Measurements from ENCODE around the gene PIGK. TPM values are rescaled to one million over a fixed set of nuclear protein-coding genes. Genes with fewer than 3 reads are reported as not detected.

The PIGK gene
- total and polyA plus RNA-seq, 2 donors (not counting 3 experiments of a cell fraction or from before 2014, with no cell fraction given) = 12.3 to 32.3 TPM

DNA sequence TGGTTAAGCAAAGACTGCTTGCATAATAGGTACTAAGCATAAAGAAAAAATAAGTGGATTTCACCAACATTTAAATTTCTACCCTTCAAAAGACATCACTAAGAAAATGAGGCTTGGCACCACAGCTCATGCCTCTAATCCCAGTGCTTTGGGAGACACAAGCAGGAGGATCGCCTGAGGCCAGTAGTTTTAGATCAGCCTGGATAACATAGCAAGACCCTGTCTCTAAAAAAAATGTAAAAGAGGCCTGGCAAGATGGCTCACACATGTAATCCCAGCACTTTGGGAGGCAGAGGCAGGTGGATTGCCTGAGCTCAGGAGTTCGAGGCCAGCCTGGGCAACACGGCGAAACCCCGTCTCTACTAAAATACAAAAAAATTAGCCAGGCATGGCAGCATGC is 73.0 kb downstream of the PIGK start:
- no peak for FAIRE-seq
- Histone ChIP-seq H3K9me3 (replicated peaks; ENCODE audit: control insufficient read depth, insufficient read depth, low read length) (no peaks in the 10 kb centered on the region), H4K20me1 (replicated peaks; ENCODE audit: control insufficient read depth, extremely low read depth, insufficient read depth, low read length) (no peaks in the 10 kb centered on the region), H3K9ac (replicated peaks; ENCODE audit: extremely low read depth, insufficient read depth, low read length) (no peak overlapping the region), H3K4me2 (ENCODE audit: insufficient read depth, low read length) (no peak overlapping the region), H2AFZ (ENCODE audit: low read depth, low read length) (no peak overlapping the region), H3K4me1 (ENCODE audit: control insufficient read depth, extremely low read depth, insufficient read depth, low read length) (no peaks in the 10 kb centered on the region), H3K79me2 (ENCODE audit: control insufficient read depth, insufficient read depth, low read length) (no peaks in the 10 kb centered on the region), H3K4me3 (replicated peaks in 1 of 3; ENCODE audit: insufficient read depth in 1 of 3, low read depth in 1 of 3, low read length in 3 of 3) (no peak overlapping the region), H3K36me3 (ENCODE audit: control insufficient read depth in 2 of 2, extremely low read depth in 1 of 2, insufficient read depth in 2 of 2, low read length in 2 of 2) (no peaks in the 10 kb centered on the region), H3K27me3 (ENCODE audit: control insufficient read depth in 2 of 2, insufficient read depth in 2 of 2, low read length in 2 of 2) (no peaks in the 10 kb centered on the region), H3K27ac (ENCODE audit: insufficient read depth, low read depth, low read length) (no peak overlapping the region), H3K9me1 (replicated peaks; ENCODE audit: control insufficient read depth, extremely low read depth, insufficient read depth, low read length) (no peaks in the 10 kb centered on the region)
- DNase-seq (ENCODE audit: low read depth, low spot score) = no peak
- intact Hi-C loops (cut with micrococcal nuclease) = no loop called here
- ChIA-PET CTCF (interaction anchor here (0.7 to 1.7 kb wide), 4 partner anchors 55 to 992 kb away, joined by 3 to 6 read pairs (median 4); no protein-coding TSS in a partner anchor), POLR2A (no interaction called here)
- dilution Hi-C loops (cut with MboI; ENCODE audit: extremely low pct_ligation_motif_present, low sequenced_read_pairs) = no loop called here
- no TSS peak for BruUV-seq (replicated peaks)
- TF ChIP-seq FOS (IDR thresholded peaks at IDR 0.05; ENCODE audit: borderline replicate concordance, insufficient read depth, low read length) = no peak

- no TSS peak for BruUV-seq (replicated peaks)
Measured at GRCh38 chr1:77143529-77144121, 75.6 kb downstream of the PIGK start.

More at GRCh38 chr1:77143529-77144121, 75.6 kb downstream of the PIGK start:
- Histone ChIP-seq H3K9me3 (replicated peaks; ENCODE audit: control insufficient read depth, insufficient read depth, low read length) (no peaks in the 10 kb centered on the region), H3K9ac (replicated peaks; ENCODE audit: extremely low read depth, insufficient read depth, low read length) (no peak overlapping the region), H3K4me2 (ENCODE audit: insufficient read depth, low read length) (no peak overlapping the region), H4K20me1 (replicated peaks; ENCODE audit: control insufficient read depth, extremely low read depth, insufficient read depth, low read length) (no peaks in the 10 kb centered on the region), H3K4me1 (ENCODE audit: control insufficient read depth, extremely low read depth, insufficient read depth, low read length) (no peaks in the 10 kb centered on the region), H3K27me3 (ENCODE audit: control insufficient read depth in 2 of 2, insufficient read depth in 2 of 2, low read length in 2 of 2) (no peaks in the 10 kb centered on the region), H3K36me3 (ENCODE audit: control insufficient read depth in 2 of 2, extremely low read depth in 1 of 2, insufficient read depth in 2 of 2, low read length in 2 of 2) (no peaks in the 10 kb centered on the region), H3K4me3 (replicated peaks in 1 of 3; ENCODE audit: insufficient read depth in 1 of 3, low read depth in 1 of 3, low read length in 3 of 3) (no peak overlapping the region), H3K27ac (ENCODE audit: insufficient read depth, low read depth, low read length) (no peak overlapping the region), H3K79me2 (ENCODE audit: control insufficient read depth, insufficient read depth, low read length) (no peaks in the 10 kb centered on the region), H2AFZ (ENCODE audit: low read depth, low read length) (no peak overlapping the region), H3K9me1 (replicated peaks; ENCODE audit: control insufficient read depth, extremely low read depth, insufficient read depth, low read length) (no peaks in the 10 kb centered on the region)
- ChIA-PET CTCF (interaction anchor here (0.6 to 6.6 kb wide), 8 partner anchors 393 to 1265 kb away, joined by 3 to 63 read pairs (median 6); no protein-coding TSS in a partner anchor), POLR2A (no interaction called here)
- dilution Hi-C loops (cut with MboI; ENCODE audit: extremely low pct_ligation_motif_present, low sequenced_read_pairs) = no loop called here
- intact Hi-C loops (cut with micrococcal nuclease) = loop anchor here (1.0 to 2.0 kb wide), 5 partner anchors 813 to 1235 kb away; no protein-coding TSS in a partner anchor
- DNase-seq (ENCODE audit: low read depth, low spot score) (peak; percentile 16), FAIRE-seq (no peak)
- TF ChIP-seq, protein P1, sequence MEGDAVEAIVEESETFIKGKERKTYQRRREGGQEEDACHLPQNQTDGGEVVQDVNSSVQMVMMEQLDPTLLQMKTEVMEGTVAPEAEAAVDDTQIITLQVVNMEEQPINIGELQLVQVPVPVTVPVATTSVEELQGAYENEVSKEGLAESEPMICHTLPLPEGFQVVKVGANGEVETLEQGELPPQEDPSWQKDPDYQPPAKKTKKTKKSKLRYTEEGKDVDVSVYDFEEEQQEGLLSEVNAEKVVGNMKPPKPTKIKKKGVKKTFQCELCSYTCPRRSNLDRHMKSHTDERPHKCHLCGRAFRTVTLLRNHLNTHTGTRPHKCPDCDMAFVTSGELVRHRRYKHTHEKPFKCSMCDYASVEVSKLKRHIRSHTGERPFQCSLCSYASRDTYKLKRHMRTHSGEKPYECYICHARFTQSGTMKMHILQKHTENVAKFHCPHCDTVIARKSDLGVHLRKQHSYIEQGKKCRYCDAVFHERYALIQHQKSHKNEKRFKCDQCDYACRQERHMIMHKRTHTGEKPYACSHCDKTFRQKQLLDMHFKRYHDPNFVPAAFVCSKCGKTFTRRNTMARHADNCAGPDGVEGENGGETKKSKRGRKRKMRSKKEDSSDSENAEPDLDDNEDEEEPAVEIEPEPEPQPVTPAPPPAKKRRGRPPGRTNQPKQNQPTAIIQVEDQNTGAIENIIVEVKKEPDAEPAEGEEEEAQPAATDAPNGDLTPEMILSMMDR (IDR thresholded peaks at IDR 0.05; ENCODE audit: extremely low read depth in 1 of 2, insufficient read depth in 1 of 2, low read depth in 1 of 2, low read length in 2 of 2) = no peak
- TF ChIP-seq MYC (IDR thresholded peaks at IDR 0.05; ENCODE audit: low read depth, low read length) (no peak), POLR2A (IDR thresholded peaks at IDR 0.05; ENCODE audit: low read depth, low read length) (no peak), MAX (IDR thresholded peaks at IDR 0.05; ENCODE audit: insufficient read depth, insufficient read length) (no peak), EZH2 (IDR thresholded peaks at IDR 0.05; ENCODE audit: borderline replicate concordance, low read depth, low read length, severe bottlenecking) (no peak)

Data from endothelial cell of umbilical vein (primary cell).